ENCODE results near the gene NHERF1. TPM values are rescaled to one million over a fixed set of nuclear protein-coding genes. Genes with fewer than 3 reads are reported as not detected.

Gene NHERF1
- total and polyA plus RNA-seq, 2 of the 13 experiments (the other 11 are each of a cell fraction or from before 2014, with no cell fraction given): 169 to 269 TPM

GRCh38 chr17:74770498-74771318 lies 22.3 kb downstream of the NHERF1 start (continued):
- TF ChIP-seq ZBTB49 (CRISPR knock-in tag; IDR thresholded peaks at IDR 0.05; ENCODE audit: borderline replicate concordance) (no peak), ZNF775 (CRISPR knock-in tag; IDR thresholded peaks at IDR 0.05; ENCODE audit: borderline replicate concordance) (no peak), ZNF234 (CRISPR knock-in tag; conservative IDR thresholded peaks at IDR 0.05) (no peak), CREBL2 (CRISPR knock-in tag; IDR thresholded peaks at IDR 0.05; ENCODE audit: borderline replicate concordance) (no peak), ZMYM3 (CRISPR knock-in tag; IDR thresholded peaks at IDR 0.05) (no peak), ZNF773 (CRISPR knock-in tag; IDR thresholded peaks at IDR 0.05; ENCODE audit: borderline replicate concordance) (no peak), ZNF367 (CRISPR knock-in tag; IDR thresholded peaks at IDR 0.05; ENCODE audit: borderline replicate concordance) (no peak), FOXP1 (IDR thresholded peaks at IDR 0.05) (no peak), FOXP1 (CRISPR knock-in tag; IDR thresholded peaks at IDR 0.05) (no peak), GABPA (IDR thresholded peaks at IDR 0.05; ENCODE audit: low read depth, low read length) (no peak), GABPA (CRISPR knock-in tag; IDR thresholded peaks at IDR 0.05; ENCODE audit: low read depth) (peak; percentile 30; the same call in 1 of the 2 replicates), KAT8 (CRISPR knock-in tag; IDR thresholded peaks at IDR 0.05) (no peak), ZNF572 (CRISPR knock-in tag; IDR thresholded peaks at IDR 0.05) (no peak), IKZF4 (CRISPR knock-in tag; IDR thresholded peaks at IDR 0.05; ENCODE audit: borderline replicate concordance, low read depth, not compliant biosample characterization) (no peak), TSC22D2 (CRISPR knock-in tag; IDR thresholded peaks at IDR 0.05; ENCODE audit: borderline replicate concordance) (no peak), ARID2 (CRISPR knock-in tag; IDR thresholded peaks at IDR 0.05; ENCODE audit: borderline replicate concordance) (peak; percentile 72; the same call in 1 of the 2 replicates), ZNF672 (CRISPR knock-in tag; IDR thresholded peaks at IDR 0.05) (no peak), HMG20A (CRISPR knock-in tag; IDR thresholded peaks at IDR 0.05; ENCODE audit: borderline replicate concordance) (no peak; the same call in 1 of the 2 replicates), ZSCAN30 (CRISPR knock-in tag; IDR thresholded peaks at IDR 0.05) (no peak), ZNF724P (CRISPR knock-in tag; IDR thresholded peaks at IDR 0.05; ENCODE audit: borderline replicate concordance) (no peak), GTF3A (CRISPR knock-in tag; conservative IDR thresholded peaks at IDR 0.05) (no peak), ETV5 (CRISPR knock-in tag; IDR thresholded peaks at IDR 0.05; ENCODE audit: borderline replicate concordance) (0 out of 2 replicates have a peak, but pooled peaks have one; percentile 35), ISX (CRISPR knock-in tag; conservative IDR thresholded peaks at IDR 0.05) (no peak), ZNF510 (CRISPR knock-in tag; IDR thresholded peaks at IDR 0.05; ENCODE audit: low read depth) (no peak), ETS1 (CRISPR knock-in tag; IDR thresholded peaks at IDR 0.05) (no peak), ZNF317 (CRISPR knock-in tag; IDR thresholded peaks at IDR 0.05) (0 out of 2 replicates have a peak, but pooled peaks have one; percentile 38), ZNF121 (CRISPR knock-in tag; IDR thresholded peaks at IDR 0.05) (peak; percentile 67), ZNF382 (CRISPR knock-in tag; IDR thresholded peaks at IDR 0.05; ENCODE audit: borderline replicate concordance) (no peak)
